Measurements from ENCODE around the gene FAM98C. TPM values are rescaled to one million over a fixed set of nuclear protein-coding genes. Genes with fewer than 3 reads are reported as not detected.

Gene FAM98C
- polyA plus RNA-seq, 1 of the 3 experiments (the other 2 are of a cell fraction), result 26.7 TPM

GRCh38 chr19:38451036-38451435 lies 48.1 kb downstream of the FAM98C start:
- Histone ChIP-seq H3K9me3 (no peaks in the 10 kb centered on the region), H3K4me1 (ENCODE audit: control insufficient read depth in 1 of 2, insufficient read depth in 2 of 2, low read depth in 1 of 2, low read length in 1 of 2) (no peaks in the 10 kb centered on the region), H3K4me3 (ENCODE audit: low read depth in 2 of 2, low read length in 1 of 2) (no peak overlapping the region), H3K27me3 (ENCODE audit: insufficient read depth) (no peaks in the 10 kb centered on the region), H3K27ac (ENCODE audit: low read depth in 2 of 2, low read length in 1 of 2) (no peak overlapping the region), H2AFZ (ENCODE audit: low read depth) (no peak overlapping the region), H3K9me2 (no peaks in the 10 kb centered on the region), H3F3A (replicated peaks; ENCODE audit: insufficient read depth) (no peaks in the 10 kb centered on the region), H3K36me3 (replicated peaks in 1 of 2; ENCODE audit: control insufficient read depth in 1 of 2, insufficient read depth in 2 of 2, low read length in 1 of 2) (no peaks in the 10 kb centered on the region), H3K9ac (no peak overlapping the region), H3K79me2 (ENCODE audit: insufficient read depth) (no peaks in the 10 kb centered on the region), H3K4me2 (no peak overlapping the region), H4K20me1 (ENCODE audit: insufficient read depth) (no peaks in the 10 kb centered on the region)
- POLR2A ChIA-PET, result no interaction called here
- CTCF ChIA-PET, result no interaction called here
- TF ChIP-seq USF1 (IDR thresholded peaks at IDR 0.05; ENCODE audit: borderline replicate concordance, low read depth) (no peak), RFX5 (IDR thresholded peaks at IDR 0.05; ENCODE audit: low read length) (no peak), TCF12 (IDR thresholded peaks at IDR 0.05) (no peak), TEAD4 (IDR thresholded peaks at IDR 0.05; ENCODE audit: borderline replicate concordance, insufficient read depth) (no peak)
- no peak for DNase-seq
- WGBS (ENCODE audit: low lambda C conversion rate), result 57% methylated on average over 8 of the region's 8 CpGs

DNA sequence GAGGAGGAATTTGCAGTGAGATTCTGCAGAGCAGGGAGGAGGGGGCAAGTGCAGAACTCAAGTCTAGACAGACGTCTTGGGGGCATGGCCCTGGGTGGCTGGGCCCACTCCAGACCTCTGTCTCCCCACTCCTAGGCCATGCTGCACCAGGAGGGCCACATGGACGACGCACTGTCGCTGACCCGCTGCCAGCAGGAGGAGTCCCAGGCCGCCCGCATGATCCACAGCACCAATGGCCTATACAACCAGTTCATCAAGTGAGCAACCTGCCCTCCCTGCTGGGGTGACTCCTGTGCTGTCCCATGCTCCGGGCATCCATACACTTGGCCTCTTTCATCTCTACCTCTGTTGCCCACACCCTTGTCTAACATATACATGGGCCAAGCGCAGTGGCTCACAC lies 48.7 kb downstream of the FAM98C start:
- Histone ChIP-seq H3F3A (replicated peaks; ENCODE audit: insufficient read depth) (no peaks in the 10 kb centered on the region), H3K4me2 (no peak overlapping the region), H3K9me2 (no peaks in the 10 kb centered on the region), H3K4me1 (ENCODE audit: control insufficient read depth in 1 of 2, insufficient read depth in 2 of 2, low read depth in 1 of 2, low read length in 1 of 2) (no peaks in the 10 kb centered on the region), H3K9me3 (no peaks in the 10 kb centered on the region), H2AFZ (ENCODE audit: low read depth) (no peak overlapping the region), H3K36me3 (replicated peaks in 1 of 2; ENCODE audit: control insufficient read depth in 1 of 2, insufficient read depth in 2 of 2, low read length in 1 of 2) (no peaks in the 10 kb centered on the region), H3K9ac (no peak overlapping the region), H3K79me2 (ENCODE audit: insufficient read depth) (no peaks in the 10 kb centered on the region), H4K20me1 (ENCODE audit: insufficient read depth) (no peaks in the 10 kb centered on the region), H3K4me3 (ENCODE audit: low read depth in 2 of 2, low read length in 1 of 2) (no peak overlapping the region), H3K27me3 (ENCODE audit: insufficient read depth) (no peaks in the 10 kb centered on the region), H3K27ac (ENCODE audit: low read depth in 2 of 2, low read length in 1 of 2) (no peak overlapping the region)
- no peak for DNase-seq
- POLR2A ChIA-PET, result no interaction called here
- CTCF ChIA-PET, result no interaction called here
- TF ChIP-seq RXRA (IDR thresholded peaks at IDR 0.05; ENCODE audit: borderline replicate concordance, low read depth) (no peak), TEAD4 (IDR thresholded peaks at IDR 0.05; ENCODE audit: borderline replicate concordance, insufficient read depth) (no peak), SMC3 (IDR thresholded peaks at IDR 0.05; ENCODE audit: low read depth, low read length) (no peak), EZH2phosphoT487 (IDR thresholded peaks at IDR 0.05; ENCODE audit: borderline replicate concordance, low read depth) (no peak), MXI1 (IDR thresholded peaks at IDR 0.05; ENCODE audit: low read depth, low read length) (no peak), GABPA (IDR thresholded peaks at IDR 0.05; ENCODE audit: low read depth) (no peak), MEF2A (IDR thresholded peaks at IDR 0.05; ENCODE audit: borderline replicate concordance, low read depth) (no peak)
- TF ChIP-seq, protein P1, sequence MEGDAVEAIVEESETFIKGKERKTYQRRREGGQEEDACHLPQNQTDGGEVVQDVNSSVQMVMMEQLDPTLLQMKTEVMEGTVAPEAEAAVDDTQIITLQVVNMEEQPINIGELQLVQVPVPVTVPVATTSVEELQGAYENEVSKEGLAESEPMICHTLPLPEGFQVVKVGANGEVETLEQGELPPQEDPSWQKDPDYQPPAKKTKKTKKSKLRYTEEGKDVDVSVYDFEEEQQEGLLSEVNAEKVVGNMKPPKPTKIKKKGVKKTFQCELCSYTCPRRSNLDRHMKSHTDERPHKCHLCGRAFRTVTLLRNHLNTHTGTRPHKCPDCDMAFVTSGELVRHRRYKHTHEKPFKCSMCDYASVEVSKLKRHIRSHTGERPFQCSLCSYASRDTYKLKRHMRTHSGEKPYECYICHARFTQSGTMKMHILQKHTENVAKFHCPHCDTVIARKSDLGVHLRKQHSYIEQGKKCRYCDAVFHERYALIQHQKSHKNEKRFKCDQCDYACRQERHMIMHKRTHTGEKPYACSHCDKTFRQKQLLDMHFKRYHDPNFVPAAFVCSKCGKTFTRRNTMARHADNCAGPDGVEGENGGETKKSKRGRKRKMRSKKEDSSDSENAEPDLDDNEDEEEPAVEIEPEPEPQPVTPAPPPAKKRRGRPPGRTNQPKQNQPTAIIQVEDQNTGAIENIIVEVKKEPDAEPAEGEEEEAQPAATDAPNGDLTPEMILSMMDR (IDR thresholded peaks at IDR 0.05), result no peak
- TF ChIP-seq, protein P2, sequence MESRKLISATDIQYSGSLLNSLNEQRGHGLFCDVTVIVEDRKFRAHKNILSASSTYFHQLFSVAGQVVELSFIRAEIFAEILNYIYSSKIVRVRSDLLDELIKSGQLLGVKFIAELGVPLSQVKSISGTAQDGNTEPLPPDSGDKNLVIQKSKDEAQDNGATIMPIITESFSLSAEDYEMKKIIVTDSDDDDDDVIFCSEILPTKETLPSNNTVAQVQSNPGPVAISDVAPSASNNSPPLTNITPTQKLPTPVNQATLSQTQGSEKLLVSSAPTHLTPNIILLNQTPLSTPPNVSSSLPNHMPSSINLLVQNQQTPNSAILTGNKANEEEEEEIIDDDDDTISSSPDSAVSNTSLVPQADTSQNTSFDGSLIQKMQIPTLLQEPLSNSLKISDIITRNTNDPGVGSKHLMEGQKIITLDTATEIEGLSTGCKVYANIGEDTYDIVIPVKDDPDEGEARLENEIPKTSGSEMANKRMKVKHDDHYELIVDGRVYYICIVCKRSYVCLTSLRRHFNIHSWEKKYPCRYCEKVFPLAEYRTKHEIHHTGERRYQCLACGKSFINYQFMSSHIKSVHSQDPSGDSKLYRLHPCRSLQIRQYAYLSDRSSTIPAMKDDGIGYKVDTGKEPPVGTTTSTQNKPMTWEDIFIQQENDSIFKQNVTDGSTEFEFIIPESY (IDR thresholded peaks at IDR 0.05; ENCODE audit: borderline replicate concordance, low read depth), result no peak
- 34% methylated on average over 3 of the region's 9 CpGs for WGBS (ENCODE audit: low lambda C conversion rate)
